GM13977 (cell line): ENCODE data around the gene COL6A3.
A peak's percentile ranks its signal among the peaks of the same experiment; 100 is the strongest.

ENCODE experiments used
- DNase-seq: peaks from one replicate; pipeline ENCODE4 v3.0.0; 2012; ENCODE audit warnings: low spot score
- in situ Hi-C: fragments of 300-500 bp; cut with MboI; formaldehyde crosslinking; loops from one replicate; pipeline ENCODE4 v1.12.0; 2022; ENCODE audit warnings: low sequenced_read_pairs, low pct_unique_long_range_greater_than_20kb, mixed read lengths, inconsistent platforms; ENCODE audit not compliant: unreplicated experiment
- TF ChIP-seq, protein P1 (sequence below): IDR thresholded peaks from 2 replicates; pipeline ENCODE4 v1.5.1; 2012; ENCODE audit warnings: mild to moderate bottlenecking, control low read depth; ENCODE audit not compliant: insufficient read depth; ENCODE audit errors: extremely low read depth, missing control alignments

Gene COL6A3

GRCh38 chr2:237423891-237424290 lies 9.9 kb upstream of the COL6A3 start:
- in situ Hi-C loops, result no loop called here
- TF ChIP-seq, protein P1, sequence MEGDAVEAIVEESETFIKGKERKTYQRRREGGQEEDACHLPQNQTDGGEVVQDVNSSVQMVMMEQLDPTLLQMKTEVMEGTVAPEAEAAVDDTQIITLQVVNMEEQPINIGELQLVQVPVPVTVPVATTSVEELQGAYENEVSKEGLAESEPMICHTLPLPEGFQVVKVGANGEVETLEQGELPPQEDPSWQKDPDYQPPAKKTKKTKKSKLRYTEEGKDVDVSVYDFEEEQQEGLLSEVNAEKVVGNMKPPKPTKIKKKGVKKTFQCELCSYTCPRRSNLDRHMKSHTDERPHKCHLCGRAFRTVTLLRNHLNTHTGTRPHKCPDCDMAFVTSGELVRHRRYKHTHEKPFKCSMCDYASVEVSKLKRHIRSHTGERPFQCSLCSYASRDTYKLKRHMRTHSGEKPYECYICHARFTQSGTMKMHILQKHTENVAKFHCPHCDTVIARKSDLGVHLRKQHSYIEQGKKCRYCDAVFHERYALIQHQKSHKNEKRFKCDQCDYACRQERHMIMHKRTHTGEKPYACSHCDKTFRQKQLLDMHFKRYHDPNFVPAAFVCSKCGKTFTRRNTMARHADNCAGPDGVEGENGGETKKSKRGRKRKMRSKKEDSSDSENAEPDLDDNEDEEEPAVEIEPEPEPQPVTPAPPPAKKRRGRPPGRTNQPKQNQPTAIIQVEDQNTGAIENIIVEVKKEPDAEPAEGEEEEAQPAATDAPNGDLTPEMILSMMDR, result no peak

GRCh38 chr2:237422309-237422708 lies 8.3 kb upstream of the COL6A3 start:
- in situ Hi-C loops, result no loop called here
- no peak for DNase-seq
- TF ChIP-seq, protein P1, result no peak

More at GRCh38 chr2:237423891-237424290, 9.9 kb upstream of the COL6A3 start:
- DNase-seq, result no peak

DNA sequence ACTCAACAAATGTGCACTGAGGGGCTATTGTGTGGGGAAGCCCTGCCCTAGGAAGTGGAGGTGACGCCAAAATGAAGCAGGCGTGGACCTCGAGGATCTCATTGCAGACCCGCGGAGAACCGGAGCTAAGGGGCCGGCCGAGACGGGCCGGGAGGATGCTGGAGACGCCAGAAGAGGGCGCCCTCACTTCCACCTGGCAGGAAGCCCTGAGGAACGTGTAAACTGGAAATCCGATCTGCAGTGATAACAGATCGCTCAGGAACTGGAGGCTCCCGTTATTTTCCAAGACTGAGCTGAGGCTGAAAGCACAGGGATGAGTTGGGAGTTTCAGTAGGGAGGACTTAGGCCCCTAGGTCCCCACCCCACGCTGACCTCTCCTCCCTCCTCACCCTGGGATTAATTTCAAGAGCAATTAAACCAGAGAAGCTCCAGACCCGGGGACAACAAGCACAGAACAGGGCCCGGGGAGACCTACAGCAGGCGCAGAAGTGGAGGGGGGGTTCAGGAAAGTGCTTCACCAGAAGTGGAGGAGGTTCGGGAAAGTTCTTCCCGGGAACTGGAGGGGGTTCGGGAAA lies 7.7 kb upstream of the COL6A3 start:
- in situ Hi-C loops, result no loop called here
- TF ChIP-seq, protein P1, result peak; percentile 73
- DNase-seq, result peak; percentile 70

DNA sequence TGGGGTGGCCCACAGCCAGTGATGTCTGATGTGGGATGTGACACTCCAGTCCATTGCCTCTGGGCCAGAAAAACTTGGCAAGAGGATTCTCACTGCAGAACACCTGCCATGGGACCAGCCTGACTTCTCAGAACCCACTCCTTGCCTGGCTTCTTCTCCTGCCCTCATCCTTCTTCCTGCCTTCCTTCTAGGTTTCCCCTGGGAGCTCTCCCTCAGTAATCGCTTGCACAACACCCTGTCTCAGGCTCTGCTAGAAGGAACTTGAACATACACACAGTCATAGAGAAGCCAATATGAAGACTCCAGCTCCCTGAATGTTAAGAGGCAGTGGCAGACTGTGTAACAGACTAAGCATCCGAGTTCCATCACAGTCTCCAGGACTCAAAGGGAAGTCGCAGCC lies 4.3 kb upstream of the COL6A3 start:
- in situ Hi-C loops, result no loop called here
- TF ChIP-seq, protein P1, result no peak
- no peak for DNase-seq

DNA sequence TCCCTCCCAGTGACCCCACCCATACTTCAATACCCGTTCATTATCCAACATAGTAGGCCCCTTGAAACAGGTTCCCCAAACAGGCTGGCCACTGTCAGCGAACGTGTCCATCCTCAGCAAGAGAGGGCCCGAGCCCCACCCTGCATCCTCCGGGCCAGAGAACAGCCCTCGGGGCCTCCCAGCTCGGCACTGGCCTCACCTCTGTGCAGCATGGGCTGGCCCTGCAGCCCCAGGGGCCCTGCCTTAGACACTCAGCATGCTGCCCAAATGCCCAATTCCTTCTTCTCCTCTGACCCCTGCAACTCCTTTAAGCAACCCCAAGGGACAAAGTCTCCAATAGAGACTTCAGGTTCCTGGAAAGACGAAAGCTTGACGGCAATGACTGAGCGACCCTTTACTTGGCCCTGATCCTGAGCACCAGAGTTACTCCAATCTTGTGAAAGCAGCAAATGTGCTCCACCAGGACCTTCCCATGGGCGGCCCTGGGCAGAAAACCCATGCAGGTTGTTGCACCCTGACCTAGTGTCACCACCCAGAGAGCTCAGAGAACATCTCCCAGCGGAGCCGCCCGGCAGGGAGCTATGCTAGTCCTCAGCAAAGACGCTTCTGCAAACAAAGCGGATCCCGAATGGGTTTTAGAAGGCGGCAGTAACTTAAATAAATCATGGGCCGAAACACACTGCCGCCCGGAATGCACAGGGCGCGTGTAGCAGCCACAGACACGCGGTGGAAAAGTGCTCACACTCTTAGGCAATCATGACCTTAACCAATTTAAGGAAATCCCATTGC lies 782 bp downstream of the COL6A3 start:
- in situ Hi-C loops, result no loop called here
- TF ChIP-seq, protein P1, result no peak
- DNase-seq, result no peak

GRCh38 chr2:237412646-237412987 lies 1.3 kb downstream of the COL6A3 start:
- no peak for DNase-seq
- in situ Hi-C loops, result no loop called here
- TF ChIP-seq, protein P1, result no peak
